NCI-H510A treated with DMSO at 0.1 percent for 48 hours (cell line): ENCODE measurements around the gene OBSCN.

ENCODE experiments used
- DNase-seq: peaks from one replicate; lab custom pipeline; 2025; lab: John Stamatoyannopoulos, UW

OBSCN gene

GRCh38 chr1:228341450-228341813, 133.6 kb downstream of the OBSCN start:
- DNase-seq = no peak

- DNase-seq = no peak
These were observed 134.2 kb downstream of the OBSCN start for GRCh38 chr1:228341814-228342626.

GRCh38 chr1:228342627-228343190, 134.9 kb downstream of the OBSCN start:
- no peak for DNase-seq

GRCh38 chr1:228343191-228343661, 135.4 kb downstream of the OBSCN start:
- DNase-seq = no peak

- DNase-seq = no peak
These were observed 136.8 kb downstream of the OBSCN start for GRCh38 chr1:228344631-228345072.

DNA sequence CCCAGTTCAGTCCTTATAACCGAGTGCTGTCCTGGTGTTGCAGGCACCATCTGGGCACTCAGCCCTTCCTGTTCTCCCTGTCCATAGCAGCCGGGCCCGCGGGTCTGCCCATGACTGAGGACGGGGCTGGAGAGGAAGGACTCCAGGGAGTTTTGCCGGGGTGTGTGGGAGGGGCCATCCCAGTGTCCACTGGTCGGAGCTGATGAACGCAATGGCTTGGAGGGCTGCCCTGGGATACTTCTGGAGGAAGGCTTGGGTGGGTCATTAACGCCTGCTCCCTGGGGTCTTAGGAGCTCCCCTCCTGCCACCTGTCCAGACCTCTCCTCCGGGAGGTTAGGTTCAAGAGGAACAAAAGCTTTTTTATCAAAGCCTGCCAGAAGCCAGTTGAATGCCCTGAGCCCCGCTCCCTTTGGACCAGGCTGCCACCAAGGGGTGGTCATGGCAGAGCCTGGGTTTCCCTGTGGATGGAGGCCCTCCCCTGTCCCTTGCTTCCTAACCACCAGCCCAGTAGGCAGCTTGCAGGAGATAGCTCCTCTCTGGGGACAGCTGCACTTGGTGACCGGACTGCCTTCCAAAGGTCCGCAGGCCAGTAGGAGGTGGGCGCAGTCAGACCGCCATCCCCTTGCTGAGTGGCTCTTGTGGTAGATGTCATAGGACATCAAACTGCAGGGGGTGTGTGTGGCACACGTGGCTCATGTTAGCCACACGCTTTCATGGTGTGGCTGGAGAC, 137.5 kb downstream of the OBSCN start:
- no peak for DNase-seq

DNA sequence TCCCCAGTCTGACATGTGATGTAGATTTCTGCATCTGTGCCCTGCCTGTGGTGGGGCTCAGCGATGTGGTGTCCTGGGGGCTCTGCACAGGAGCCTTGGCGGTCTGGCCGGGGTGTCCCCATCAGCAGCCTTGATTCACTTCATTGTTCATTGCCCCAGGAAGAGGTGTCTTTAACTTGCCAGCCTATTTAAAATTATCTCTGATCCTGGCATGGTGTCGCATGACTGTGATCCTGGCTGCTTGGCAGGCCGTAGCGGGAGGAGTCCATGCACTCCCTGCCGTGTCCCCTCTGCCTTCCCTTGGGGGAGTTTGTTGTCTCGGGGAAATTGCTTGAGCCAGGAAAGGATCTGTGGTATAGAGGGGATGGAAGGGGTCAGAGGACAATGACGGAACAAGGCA, 138.9 kb downstream of the OBSCN start:
- no peak for DNase-seq

DNA sequence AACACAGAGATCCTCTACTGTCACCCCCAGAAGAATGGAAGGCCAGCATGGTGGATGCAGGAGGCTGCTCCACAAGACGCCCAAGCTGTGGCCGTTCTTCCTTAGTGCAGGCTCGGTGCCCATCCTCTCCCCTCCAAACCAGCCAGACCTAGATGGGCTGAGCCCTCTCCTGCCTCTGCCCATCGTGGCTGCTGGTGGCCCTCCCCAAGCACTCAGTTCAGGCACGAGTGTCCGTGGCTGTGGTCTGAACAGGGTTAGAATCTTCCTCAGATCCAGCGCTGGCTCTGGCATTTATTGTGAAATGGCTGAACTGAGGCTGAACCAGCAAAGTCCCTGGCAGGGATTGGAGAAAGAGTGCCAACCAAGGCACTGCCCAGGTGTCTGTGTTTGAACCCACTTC, 139.3 kb downstream of the OBSCN start:
- no peak for DNase-seq

GRCh38 chr1:228348708-228349467, 141.0 kb downstream of the OBSCN start:
- no peak for DNase-seq

- no peak for DNase-seq
These were observed 141.9 kb downstream of the OBSCN start for GRCh38 chr1:228349701-228350171.

GRCh38 chr1:228350179-228350742, 142.4 kb downstream of the OBSCN start:
- no peak for DNase-seq

GRCh38 chr1:228350831-228351781, 143.3 kb downstream of the OBSCN start:
- no peak for DNase-seq

DNA sequence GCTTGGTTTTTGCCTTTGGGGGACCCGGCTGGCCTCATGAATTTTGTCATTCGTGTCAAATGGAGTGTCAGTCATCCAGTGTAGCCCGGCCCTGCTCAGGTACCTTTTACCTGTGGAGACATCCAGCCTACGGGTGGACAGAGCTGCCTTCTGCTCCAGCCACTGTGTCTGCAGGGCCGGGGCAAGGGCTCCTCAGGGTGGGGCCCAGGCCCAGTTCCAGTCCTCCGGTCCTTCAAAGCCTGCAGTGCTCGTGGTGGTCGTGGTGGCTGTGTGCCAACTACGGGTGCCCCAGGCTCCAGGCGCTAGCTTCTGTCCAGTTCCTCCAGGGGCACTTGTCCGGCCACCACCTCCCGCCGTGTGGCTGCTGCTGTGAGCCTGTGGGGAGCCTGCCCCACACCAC, 144.0 kb downstream of the OBSCN start:
- DNase-seq = no peak

- DNase-seq = no peak
These were observed 145.0 kb downstream of the OBSCN start for GRCh38 chr1:228352677-228353481.

DNA sequence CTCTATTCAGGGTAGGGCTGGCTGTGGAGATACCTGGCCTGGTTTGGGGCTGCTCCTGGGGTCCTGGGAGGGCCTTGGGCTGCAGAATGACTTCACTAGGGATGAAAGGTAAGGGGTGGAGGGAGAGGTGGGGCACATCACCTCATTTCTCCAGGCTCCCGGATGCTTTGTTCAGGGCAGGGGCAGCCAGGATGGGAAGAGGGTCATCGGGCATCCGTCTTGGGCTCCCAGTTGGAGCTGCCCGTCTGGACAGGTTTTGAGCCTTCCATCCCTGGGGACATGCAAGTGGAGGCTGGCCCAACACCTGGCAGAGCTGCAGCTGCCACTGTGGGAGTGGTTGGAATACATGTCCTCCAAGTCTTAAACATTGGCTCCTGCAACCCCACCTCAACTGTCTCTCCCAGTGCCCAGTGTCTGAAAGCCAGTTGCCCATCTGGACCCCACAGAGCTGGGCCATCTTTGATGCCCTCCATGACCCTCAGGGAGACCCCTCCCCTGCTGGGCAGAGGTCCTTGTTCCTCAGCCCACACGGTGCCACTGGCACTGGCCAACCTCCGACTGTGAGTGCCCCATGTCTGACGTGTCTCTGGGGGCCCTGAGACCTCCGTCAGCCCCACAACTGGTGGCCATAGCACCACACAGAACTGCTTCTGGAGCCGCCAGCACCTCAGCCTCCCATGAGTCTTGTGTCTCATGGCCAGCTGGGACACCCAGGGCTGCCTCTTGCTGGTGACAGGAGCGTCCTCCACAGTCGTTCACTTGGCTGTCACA, 145.9 kb downstream of the OBSCN start:
- DNase-seq = no peak

DNA sequence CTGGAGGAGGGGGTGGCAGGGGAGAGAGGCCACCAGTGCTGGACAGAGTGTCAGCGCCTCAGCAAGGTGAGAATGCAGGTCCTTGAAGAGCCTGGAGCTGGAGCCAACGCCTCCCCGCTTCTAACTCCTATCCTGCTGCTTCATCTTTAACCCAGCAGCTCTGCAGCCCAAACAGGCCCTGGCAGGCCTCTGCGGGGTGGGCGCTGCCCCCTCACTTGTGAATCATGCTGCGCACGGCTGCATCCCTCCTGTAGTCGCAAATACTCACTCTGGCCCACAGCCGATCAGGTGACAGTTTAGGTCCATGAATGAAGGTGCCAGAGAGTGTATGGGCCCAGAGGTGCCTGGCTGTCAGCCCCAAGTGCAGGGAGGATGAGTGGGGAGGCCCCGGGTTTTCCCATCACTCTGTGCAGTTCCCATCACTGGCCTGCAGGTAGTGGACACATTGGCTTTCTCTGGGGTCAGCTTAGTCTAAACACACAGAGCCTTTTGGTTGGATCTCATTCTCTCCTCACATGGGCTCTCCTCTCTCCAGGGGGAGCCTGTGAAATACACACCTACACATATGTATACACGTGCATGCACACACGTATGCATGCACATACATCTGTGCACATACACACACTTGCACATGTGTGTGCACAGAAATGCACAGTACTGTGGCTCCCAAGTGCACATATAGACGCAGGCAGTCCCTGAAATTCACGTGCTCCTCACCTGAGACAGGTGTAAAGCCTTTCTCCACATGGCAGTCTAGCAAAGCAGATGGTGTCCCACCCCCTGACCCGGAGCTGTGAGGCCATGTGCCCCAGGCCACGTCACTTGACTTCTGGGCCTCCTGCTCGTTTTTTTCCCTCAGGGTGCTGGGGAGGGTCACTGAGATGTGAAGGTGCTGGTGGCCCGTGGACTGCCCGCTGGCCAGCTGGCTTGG, 146.8 kb downstream of the OBSCN start:
- no peak for DNase-seq

GRCh38 chr1:228356897-228357680, 149.2 kb downstream of the OBSCN start:
- DNase-seq = no peak
